ENCODE results near the gene RPRD2.

DNA sequence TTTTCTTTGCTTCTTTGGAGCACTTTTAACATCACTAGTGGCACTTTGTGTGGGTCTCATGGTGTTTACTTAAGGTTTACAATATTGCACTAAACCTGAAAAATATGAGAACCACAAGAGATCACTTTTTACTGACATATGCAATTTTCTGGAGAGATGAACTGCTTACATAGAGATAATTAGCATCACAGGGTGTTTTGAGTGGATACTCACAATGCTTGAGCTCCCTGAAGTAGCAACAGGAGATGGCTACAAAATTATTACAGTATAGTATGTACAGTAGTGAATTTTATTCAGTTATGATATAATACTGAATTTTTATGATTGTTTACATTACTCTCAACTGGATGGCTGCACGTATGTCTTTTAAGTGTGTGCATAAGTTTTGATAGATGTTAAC, 22.6 kb downstream of the RPRD2 start:
- TF ChIP-seq, protein P1, sequence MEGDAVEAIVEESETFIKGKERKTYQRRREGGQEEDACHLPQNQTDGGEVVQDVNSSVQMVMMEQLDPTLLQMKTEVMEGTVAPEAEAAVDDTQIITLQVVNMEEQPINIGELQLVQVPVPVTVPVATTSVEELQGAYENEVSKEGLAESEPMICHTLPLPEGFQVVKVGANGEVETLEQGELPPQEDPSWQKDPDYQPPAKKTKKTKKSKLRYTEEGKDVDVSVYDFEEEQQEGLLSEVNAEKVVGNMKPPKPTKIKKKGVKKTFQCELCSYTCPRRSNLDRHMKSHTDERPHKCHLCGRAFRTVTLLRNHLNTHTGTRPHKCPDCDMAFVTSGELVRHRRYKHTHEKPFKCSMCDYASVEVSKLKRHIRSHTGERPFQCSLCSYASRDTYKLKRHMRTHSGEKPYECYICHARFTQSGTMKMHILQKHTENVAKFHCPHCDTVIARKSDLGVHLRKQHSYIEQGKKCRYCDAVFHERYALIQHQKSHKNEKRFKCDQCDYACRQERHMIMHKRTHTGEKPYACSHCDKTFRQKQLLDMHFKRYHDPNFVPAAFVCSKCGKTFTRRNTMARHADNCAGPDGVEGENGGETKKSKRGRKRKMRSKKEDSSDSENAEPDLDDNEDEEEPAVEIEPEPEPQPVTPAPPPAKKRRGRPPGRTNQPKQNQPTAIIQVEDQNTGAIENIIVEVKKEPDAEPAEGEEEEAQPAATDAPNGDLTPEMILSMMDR (conservative IDR thresholded peaks at IDR 0.05 in 1 of 2, IDR thresholded peaks at IDR 0.05 in 1 of 2; ENCODE audit: extremely low read depth in 1 of 2, insufficient read depth in 1 of 2, low read depth in 1 of 2, low read length in 2 of 2) = no peak
- no peak for TF ChIP-seq EZH2 (IDR thresholded peaks at IDR 0.05; ENCODE audit: borderline replicate concordance, low read length)

Data from mammary epithelial cell (primary cell).